ENCODE data around the gene HNRNPA2B1. TPM values are rescaled to one million over a fixed set of nuclear protein-coding genes. Genes with fewer than 3 reads are reported as not detected.

Gene HNRNPA2B1
- total and polyA plus RNA-seq, 2 of the 4 experiments (the other 2 are of a cell fraction): 49.3 to 515 TPM

DNA sequence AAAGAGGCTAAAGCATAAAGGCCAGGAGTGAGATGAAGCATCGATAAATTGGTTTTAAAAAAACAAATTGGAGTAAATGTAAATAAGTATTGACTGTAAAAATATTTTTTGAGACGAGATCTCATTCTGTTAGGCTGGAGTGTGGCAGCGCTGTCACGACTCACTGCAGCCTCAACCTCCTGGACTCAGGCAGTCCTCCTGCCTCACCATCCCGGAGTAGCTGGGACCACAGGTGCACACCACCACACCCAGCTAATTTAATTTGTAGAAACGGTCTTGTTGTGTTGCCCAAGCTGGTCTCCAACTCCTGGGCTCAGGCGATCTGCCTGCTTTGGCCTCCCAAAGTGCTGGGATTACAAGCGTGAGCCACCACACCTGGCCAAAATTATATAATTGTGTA is 17.8 kb downstream of the HNRNPA2B1 start:
- Histone ChIP-seq H3K9me3 (ENCODE audit: control insufficient read depth, insufficient read depth, low read length) (no peaks in the 10 kb centered on the region), H2BK120ac (ENCODE audit: low read depth, low read length) (no peak overlapping the region), H4K91ac (ENCODE audit: insufficient read depth, low read depth, low read length) (no peak overlapping the region), H3K23ac (ENCODE audit: low read depth, low read length) (no peak overlapping the region), H3K4me1 (ENCODE audit: control insufficient read depth, insufficient read depth, low read length) (no peaks in the 10 kb centered on the region), H2BK20ac (ENCODE audit: low read depth, low read length) (no peak overlapping the region), H3K4me3 (ENCODE audit: insufficient read depth, low read depth, low read length) (no peak overlapping the region), H3K27me3 (ENCODE audit: control insufficient read depth, insufficient read depth, low read length) (no peaks in the 10 kb centered on the region), H3K18ac (ENCODE audit: low read depth, low read length) (no peak overlapping the region), H3K4ac (ENCODE audit: low read depth, low read length) (no peak overlapping the region), H3K27ac (ENCODE audit: insufficient read depth, low read length) (no peak overlapping the region), H3K79me1 (ENCODE audit: low read depth in 1 of 2, low read length in 2 of 2) (peaks cover 3 to 10% of the 10 kb centered on the region in 2 experiments; a peak in 3 of 4 replicates), H2AK5ac (ENCODE audit: low read depth, low read length) (no peak overlapping the region), H4K8ac (ENCODE audit: low read depth in 2 of 2, low read length in 2 of 2) (peak overlapping the region in 1 of 2 experiments; percentile 10; a peak in 1 of 4 replicates), H3K14ac (replicated peaks; ENCODE audit: low read depth, low read length) (no peak overlapping the region), H2AFZ (replicated peaks; ENCODE audit: low read length, poor library complexity) (no peak overlapping the region), H3K9me1 (ENCODE audit: insufficient read depth, low read length) (no peaks in the 10 kb centered on the region; the same call in 1 of the 2 replicates), H3K36me3 (ENCODE audit: control insufficient read depth, insufficient read depth, low read length) (peaks cover 2% of the 10 kb centered on the region; the same call in 1 of the 2 replicates), H3K9ac (ENCODE audit: low read depth, low read length) (no peak overlapping the region), H3K56ac (ENCODE audit: extremely low read depth, insufficient read depth, low read length) (no peak overlapping the region), H4K20me1 (ENCODE audit: insufficient read depth, low read length) (peaks cover 30% of the 10 kb centered on the region), H3K4me2 (ENCODE audit: low read depth, low read length) (no peak overlapping the region), H2BK15ac (ENCODE audit: low read depth, low read length) (no peak overlapping the region), H4K5ac (ENCODE audit: low read depth, low read length) (no peak overlapping the region), H2BK5ac (ENCODE audit: low read depth, low read length, poor library complexity, severe bottlenecking) (no peak overlapping the region), H2AK9ac (replicated peaks; ENCODE audit: low read depth, low read length, poor library complexity) (no peak overlapping the region)
- in situ Hi-C loops (cut with MboI; ENCODE audit: low sequenced_read_pairs) (no loop called here), dilution Hi-C loops (cut with HindIII; ENCODE audit: low sequenced_read_pairs, unreplicated experiment) (no loop called here), intact Hi-C loops (cut with micrococcal nuclease) (loop anchor here (5.0 kb wide), 1 partner anchor 90 kb away; no protein-coding TSS in a partner anchor)
- WGBS, 2 experiments (ENCODE audit: extremely low coverage in 2 of 2, insufficient read length in 1 of 2): no CpG with 5 or more reads among the region's 8 CpGs
- ATAC-seq (ENCODE audit: low read depth): peak; percentile 7; the same call in 1 of the 2 replicates
- CTCF ChIA-PET: interaction anchor here (0.8 to 1.1 kb wide), 2 partner anchors 10 to 92 kb away, joined by 3 to 5 read pairs; no protein-coding TSS in a partner anchor
- no peak for DNase-seq
- POLR2A ChIA-PET (ENCODE audit: unreplicated experiment): no interaction called here
- no TSS peak for BruUV-seq (replicated peaks)
- TF ChIP-seq MAZ (IDR thresholded peaks at IDR 0.05; ENCODE audit: borderline replicate concordance, low read depth, low read length) (no peak), CEBPB (IDR thresholded peaks at IDR 0.05; ENCODE audit: low read depth, low read length) (no peak), NFE2L2 (IDR thresholded peaks at IDR 0.05; ENCODE audit: low read depth, low read length) (no peak), RCOR1 (IDR thresholded peaks at IDR 0.05; ENCODE audit: insufficient replicate concordance, low read length) (no peak)

All from IMR-90 (cell line).